HEK293 (cell line): Measurements from ENCODE around the gene PTPRK.

Experiments used
- CTCF ChIA-PET: fragments of 350-600 bp; formaldehyde crosslinking; extraction: SDS; loops from one replicate; lab custom pipeline; 2021; ENCODE audit warnings: antibody characterized with exemption; lab: Yijun Ruan, JAX
- POLR2A ChIA-PET: fragments of 300-600 bp; formaldehyde crosslinking; extraction: SDS; loops from one replicate; lab custom pipeline; 2020; ENCODE audit warnings: antibody characterized with exemption, inconsistent platforms; lab: Yijun Ruan, JAX
- H3K27ac ChIP-seq: fragments of 200-500 bp; sonication (Bioruptor generic); 2 replicates; pipeline ENCODE4 v1.5.1; 2014; ENCODE audit warnings: low read depth, low read length, control low read depth, inconsistent platforms; ENCODE audit errors: extremely low read depth
- H3K36me3 ChIP-seq, 2 experiments: fragments of 200-500 bp in 1 of 2; sonication (Bioruptor generic) in 1 of 2; 1 replicate in 1 of 2; 2 replicates in 1 of 2; pipeline ENCODE4 v1.5.1; 2014 to 2017; ENCODE audit warnings: inconsistent platforms in 2 of 2, low read length in 2 of 2; ENCODE audit not compliant: control insufficient read depth in 2 of 2, insufficient read depth in 1 of 2
- H3K4me1 ChIP-seq: fragments of 200-500 bp; sonication (Bioruptor generic); 2 replicates; pipeline ENCODE4 v1.5.1; 2014; ENCODE audit warnings: mild to moderate bottlenecking, low read length, inconsistent platforms; ENCODE audit not compliant: control insufficient read depth, insufficient read depth
- H3K4me3 ChIP-seq: 2 replicates; pipeline ENCODE4 v1.5.1; 2011; ENCODE audit warnings: low read depth, mild to moderate bottlenecking, control low read depth, low read length, moderate library complexity
- H3K9me3 ChIP-seq: fragments of 200-500 bp; sonication (Bioruptor generic); 2 replicates; pipeline ENCODE4 v1.5.1; 2014; ENCODE audit warnings: low read depth, low read length, inconsistent platforms; ENCODE audit not compliant: control insufficient read depth, insufficient read depth
- BCL11B ChIP-seq: fragments of 450-650 bp; formaldehyde crosslinking; IDR thresholded peaks from 2 replicates; pipeline ENCODE4 v1.5.1; 2016; ENCODE audit warnings: low read depth, missing biosample characterization, missing genetic modification characterization
- BCL6B ChIP-seq: fragments of 450-650 bp; formaldehyde crosslinking; IDR thresholded peaks from 2 replicates; pipeline ENCODE4 v1.5.1; 2017; ENCODE audit warnings: missing biosample characterization, missing genetic modification characterization
- KLF8 ChIP-seq: fragments of 450-650 bp; formaldehyde crosslinking; IDR thresholded peaks from 2 replicates; pipeline ENCODE4 v1.5.1; 2016; ENCODE audit warnings: missing biosample characterization, missing genetic modification characterization
- MEIS1 ChIP-seq: sonication (generic); formaldehyde crosslinking; IDR thresholded peaks from 2 replicates; pipeline ENCODE4 v1.8.1; 2022; ENCODE audit warnings: missing genetic modification reagents, mild to moderate bottlenecking, borderline replicate concordance
- SALL2 ChIP-seq: fragments of 450-650 bp; formaldehyde crosslinking; IDR thresholded peaks from 2 replicates; pipeline ENCODE4 v1.5.0; 2017; ENCODE audit warnings: missing biosample characterization, mild to moderate bottlenecking, missing genetic modification characterization, borderline replicate concordance
- TCF7L2 ChIP-seq: IDR thresholded peaks from 2 replicates; pipeline ENCODE4 v1.6.1; 2011; ENCODE audit warnings: low read depth, mild to moderate bottlenecking, inconsistent platforms, low read length, moderate library complexity, borderline replicate concordance
- ZBTB44 ChIP-seq: fragments of 450-650 bp; IDR thresholded peaks from 2 replicates; pipeline ENCODE4 v1.5.1; 2018; ENCODE audit warnings: missing biosample characterization, mild to moderate bottlenecking, missing genetic modification characterization
- ZFP3 ChIP-seq: fragments of 450-650 bp; formaldehyde crosslinking; IDR thresholded peaks from 2 replicates; pipeline ENCODE4 v1.5.1; 2016; ENCODE audit warnings: low read depth, missing biosample characterization, missing genetic modification characterization
- ZFP41 ChIP-seq: fragments of 450-650 bp; formaldehyde crosslinking; IDR thresholded peaks from 2 replicates; pipeline ENCODE4 v1.5.1; 2016; ENCODE audit warnings: missing biosample characterization, missing genetic modification characterization, borderline replicate concordance
- ZNF146 ChIP-seq: fragments of 450-650 bp; formaldehyde crosslinking; IDR thresholded peaks from 2 replicates; pipeline ENCODE4 v1.5.1; 2016; ENCODE audit warnings: missing biosample characterization, missing genetic modification characterization
- ZNF18 ChIP-seq: fragments of 450-650 bp; formaldehyde crosslinking; IDR thresholded peaks from 2 replicates; pipeline ENCODE4 v1.5.1; 2016; ENCODE audit warnings: missing biosample characterization, missing genetic modification characterization
- ZNF311 ChIP-seq: fragments of 450-650 bp; formaldehyde crosslinking; IDR thresholded peaks from 2 replicates; pipeline ENCODE4 v1.5.1; 2017; ENCODE audit warnings: missing biosample characterization, missing genetic modification characterization, borderline replicate concordance
- ZNF366 ChIP-seq: fragments of 450-650 bp; formaldehyde crosslinking; conservative IDR thresholded peaks from 2 replicates; pipeline ENCODE4 v1.5.1; 2016; ENCODE audit warnings: missing biosample characterization, missing genetic modification characterization
- ZNF416 ChIP-seq: fragments of 450-650 bp; formaldehyde crosslinking; IDR thresholded peaks from 2 replicates; pipeline ENCODE4 v1.5.1; 2016; ENCODE audit warnings: missing biosample characterization, missing genetic modification characterization
- ZNF449 ChIP-seq: fragments of 450-650 bp; formaldehyde crosslinking; IDR thresholded peaks from 2 replicates; pipeline ENCODE4 v1.5.1; 2017; ENCODE audit warnings: missing biosample characterization, mild to moderate bottlenecking, missing genetic modification characterization, moderate library complexity
- ZNF473 ChIP-seq: fragments of 450-650 bp; formaldehyde crosslinking; IDR thresholded peaks from 2 replicates; pipeline ENCODE4 v1.5.1; 2017; ENCODE audit warnings: missing biosample characterization, missing genetic modification characterization
- ZNF48 ChIP-seq: fragments of 450-650 bp; formaldehyde crosslinking; IDR thresholded peaks from 2 replicates; pipeline ENCODE4 v1.5.1; 2016; ENCODE audit warnings: missing biosample characterization, missing genetic modification characterization
- ZNF501 ChIP-seq: fragments of 450-650 bp; formaldehyde crosslinking; IDR thresholded peaks from 2 replicates; pipeline ENCODE4 v1.5.1; 2016; ENCODE audit warnings: missing biosample characterization, missing genetic modification characterization
- ZNF639 ChIP-seq: fragments of 450-650 bp; formaldehyde crosslinking; IDR thresholded peaks from 2 replicates; pipeline ENCODE4 v1.5.1; 2016; ENCODE audit warnings: missing biosample characterization, missing genetic modification characterization
- ZNF776 ChIP-seq: fragments of 450-650 bp; formaldehyde crosslinking; IDR thresholded peaks from 2 replicates; pipeline ENCODE4 v1.5.0; 2017; ENCODE audit warnings: missing biosample characterization, missing genetic modification characterization, borderline replicate concordance
- ZNF792 ChIP-seq: fragments of 450-650 bp; formaldehyde crosslinking; IDR thresholded peaks from 2 replicates; pipeline ENCODE4 v1.5.1; 2016; ENCODE audit warnings: missing biosample characterization, missing genetic modification characterization

Gene PTPRK

GRCh38 chr6:128252341-128253176 is 267.8 kb downstream of the PTPRK start:
- TF ChIP-seq ZBTB44 (tag by site-specific recombination), result no peak
- TF ChIP-seq ZNF48 (tag by site-specific recombination), result no peak
- TF ChIP-seq ZNF449 (tag by site-specific recombination), result no peak
- TF ChIP-seq ZNF776 (tag by site-specific recombination), result no peak
- TF ChIP-seq MEIS1 (CRISPR knock-in tag), result no peak
- no peak for TF ChIP-seq BCL6B (tag by site-specific recombination)
- TF ChIP-seq ZFP41 (tag by site-specific recombination), result no peak
- no peak for TF ChIP-seq SALL2
- no peak for TF ChIP-seq TCF7L2
- no peak for TF ChIP-seq ZNF366
- Histone ChIP-seq H3K4me1 (no peaks in the 10 kb centered on the region), H3K4me3 (no peak overlapping the region), H3K9me3 (no peaks in the 10 kb centered on the region), H3K36me3 (no peaks in the 10 kb centered on the region), H3K27ac (no peak overlapping the region)
- ChIA-PET POLR2A (no interaction called here), CTCF (no interaction called here)

- Histone ChIP-seq H3K4me1 (no peaks in the 10 kb centered on the region), H3K36me3 (no peaks in the 10 kb centered on the region), H3K27ac (no peak overlapping the region), H3K9me3 (no peaks in the 10 kb centered on the region), H3K4me3 (no peak overlapping the region)
- ChIA-PET CTCF (no interaction called here), POLR2A (no interaction called here)
- TF ChIP-seq ZFP3 (tag by site-specific recombination) (no peak), ZNF311 (tag by site-specific recombination) (no peak), ZNF792 (tag by site-specific recombination) (no peak), ZNF416 (tag by site-specific recombination) (no peak), BCL11B (tag by site-specific recombination) (no peak), ZNF473 (no peak), BCL6B (tag by site-specific recombination) (no peak), ZNF146 (tag by site-specific recombination) (no peak), ZNF501 (tag by site-specific recombination) (no peak), KLF8 (tag by site-specific recombination) (no peak), ZNF639 (no peak), ZNF18 (tag by site-specific recombination) (no peak), ZBTB44 (tag by site-specific recombination) (no peak)
These were observed 268.7 kb downstream of the PTPRK start for GRCh38 chr6:128251445-128252340.
